Vagina (tissue), 2 donors: ENCODE measurements around the gene PDE6C. TPM values are rescaled to one million over a fixed set of nuclear protein-coding genes. Genes with fewer than 3 reads are reported as not detected.

Experiments used
- DNase-seq, 2 donors: peaks; one replicate each; pipeline ENCODE4 v3.0.0-alpha.2; 2017; ENCODE audit errors: extremely low spot score in 2 of 2
- H3K27ac ChIP-seq: fragments of 200-600 bp; sonication (generic); one replicate; pipeline ENCODE4 v1.5.1; 2019
- H3K27me3 ChIP-seq: fragments of 200-600 bp; sonication (generic); one replicate; pipeline ENCODE4 v1.5.1; 2019
- H3K36me3 ChIP-seq, 2 donors: fragments of 200-600 bp; sonication (generic); one replicate each; pipeline ENCODE4 v1.5.1; 2017 to 2019
- H3K4me1 ChIP-seq: fragments of 200-600 bp; sonication (generic); one replicate; pipeline ENCODE4 v1.5.1; 2019
- H3K4me3 ChIP-seq, 2 donors: fragments of 200-600 bp; sonication (generic); 1 replicate in 1 of 2; 2 replicates in 1 of 2; pipeline ENCODE4 v1.5.1; 2016 to 2019
- H3K9me3 ChIP-seq: fragments of 200-600 bp; sonication (generic); one replicate; pipeline ENCODE4 v1.5.1; 2019
- CTCF ChIP-seq, 3 experiments: fragments of 450-650 bp in 2 of 3; fragments of 200-600 bp in 1 of 3; sonication (generic) in 1 of 3; IDR thresholded peaks; one replicate each; pipeline ENCODE4 v1.5.1; 2017 to 2019; ENCODE audit warnings: antibody characterized with exemption in 3 of 3, mild to moderate bottlenecking in 2 of 3, moderate library complexity in 2 of 3
- POLR2A ChIP-seq, 2 donors: fragments of 450-650 bp; IDR thresholded peaks; one replicate each; pipeline ENCODE4 v1.6.1; 2017; ENCODE audit warnings: antibody characterized with exemption in 2 of 2, mild to moderate bottlenecking in 2 of 2, moderate library complexity in 2 of 2
- POLR2AphosphoS5 ChIP-seq, 2 donors: sonication (generic); formaldehyde crosslinking; IDR thresholded peaks; one replicate each; pipeline ENCODE4 v1.9.0; 2017; ENCODE audit warnings: antibody characterized with exemption in 2 of 2, mild to moderate bottlenecking in 2 of 2, low read depth in 1 of 2; ENCODE audit not compliant: insufficient read depth in 1 of 2
- intact Hi-C: fragments of 100-400 bp; cut with DNase I; formaldehyde crosslinking; loops from one replicate; pipeline ENCODE4 v1.15.1; 2023
- total RNA-seq: library from RNA; depleted of rRNA; stranded (reverse); fragments of >200 nt; gene quantifications from one replicate; pipeline ENCODE4 v1.2.3, GENCODE V29; 2016

The PDE6C gene
- total RNA-seq, 1 donor from 2014 or later = not detected

- H3K27ac ChIP-seq = no peak overlapping the region
- H3K4me1 ChIP-seq = no peaks in the 10 kb centered on the region
- no peaks in the 10 kb centered on the region for H3K27me3 ChIP-seq
- TF ChIP-seq CTCF (IDR thresholded peaks at IDR 0.05) (no peak), POLR2AphosphoS5 (IDR thresholded peaks at IDR 0.05; ENCODE audit: insufficient read depth in 1 of 2, low read depth in 1 of 2) (no peak), POLR2A (IDR thresholded peaks at IDR 0.05) (no peak)
- DNase-seq = no peak
- no peaks in the 10 kb centered on the region for H3K36me3 ChIP-seq
- H3K4me3 ChIP-seq = no peak overlapping the region
- no peaks in the 10 kb centered on the region for H3K9me3 ChIP-seq
- intact Hi-C loops = no loop called here
Observed at GRCh38 chr10:93656155-93656554, 43.8 kb downstream of the PDE6C start.

GRCh38 chr10:93657757-93658156, 45.4 kb downstream of the PDE6C start:
- no peak for DNase-seq
- Histone ChIP-seq H3K4me1 (no peaks in the 10 kb centered on the region), H3K9me3 (no peaks in the 10 kb centered on the region), H3K27me3 (no peaks in the 10 kb centered on the region), H3K36me3 (no peaks in the 10 kb centered on the region), H3K27ac (no peak overlapping the region), H3K4me3 (no peak overlapping the region)
- intact Hi-C loops = no loop called here
- TF ChIP-seq POLR2AphosphoS5 (IDR thresholded peaks at IDR 0.05; ENCODE audit: insufficient read depth in 1 of 2, low read depth in 1 of 2) = no peak
- no peak for TF ChIP-seq POLR2A (IDR thresholded peaks at IDR 0.05)

- Histone ChIP-seq H3K4me3 (no peak overlapping the region), H3K36me3 (peaks cover 0 to 34% of the 10 kb centered on the region in 2 donors), H3K4me1 (no peaks in the 10 kb centered on the region), H3K27ac (no peak overlapping the region), H3K9me3 (no peaks in the 10 kb centered on the region), H3K27me3 (no peaks in the 10 kb centered on the region)
- TF ChIP-seq POLR2AphosphoS5 (IDR thresholded peaks at IDR 0.05; ENCODE audit: insufficient read depth in 1 of 2, low read depth in 1 of 2) (no peak), POLR2A (IDR thresholded peaks at IDR 0.05) (no peak), CTCF (IDR thresholded peaks at IDR 0.05) (no peak)
- intact Hi-C loops = no loop called here
- no peak for DNase-seq
Observed at GRCh38 chr10:93666030-93666429, 53.7 kb downstream of the PDE6C start.

- Histone ChIP-seq H3K36me3 (peaks cover 0 to 37% of the 10 kb centered on the region in 2 donors), H3K27ac (no peak overlapping the region), H3K4me3 (no peak overlapping the region), H3K9me3 (no peaks in the 10 kb centered on the region), H3K27me3 (no peaks in the 10 kb centered on the region), H3K4me1 (no peaks in the 10 kb centered on the region)
- TF ChIP-seq CTCF (IDR thresholded peaks at IDR 0.05) = no peak
- no peak for TF ChIP-seq POLR2A (IDR thresholded peaks at IDR 0.05)
- no peak for TF ChIP-seq POLR2AphosphoS5 (IDR thresholded peaks at IDR 0.05; ENCODE audit: insufficient read depth in 1 of 2, low read depth in 1 of 2)
- intact Hi-C loops = no loop called here
- no peak for DNase-seq
Observed at GRCh38 chr10:93667795-93668194, 55.5 kb downstream of the PDE6C start.

GRCh38 chr10:93670372-93670771, 58.0 kb downstream of the PDE6C start:
- H3K27me3 ChIP-seq = no peaks in the 10 kb centered on the region
- intact Hi-C loops = no loop called here
- no peak overlapping the region for H3K4me3 ChIP-seq
- H3K36me3 ChIP-seq = peaks cover 0 to 58% of the 10 kb centered on the region in 2 donors
- H3K27ac ChIP-seq = no peak overlapping the region
- DNase-seq = no peak
- H3K9me3 ChIP-seq = no peaks in the 10 kb centered on the region
- TF ChIP-seq CTCF (IDR thresholded peaks at IDR 0.05) (no peak), POLR2A (IDR thresholded peaks at IDR 0.05) (no peak), POLR2AphosphoS5 (IDR thresholded peaks at IDR 0.05; ENCODE audit: insufficient read depth in 1 of 2, low read depth in 1 of 2) (no peak)
- no peaks in the 10 kb centered on the region for H3K4me1 ChIP-seq
